Stimulated activated memory B cell treated with anti-CD40 and anti-IgM and Interleukin-4, amounts not matched to agents 10 μg/mL and 1 μg/mL and 100 μg/mL, for 72 hours (primary cell): ENCODE measurements around the gene FAM107A.

Experiments used
- ATAC-seq: fragments of 150-1000 bp; cut with Tn5 transposase; 2 replicates; pipeline ENCODE4 v1.10.0; 2021
- H3K27ac Mint-ChIP-seq: one replicate; pipeline ENCODE4 v1.8.0; 2022; ENCODE audit warnings: mild to moderate bottlenecking, mixed read lengths
- H3K27me3 Mint-ChIP-seq: one replicate; pipeline ENCODE4 v1.8.0; 2022; ENCODE audit warnings: mixed read lengths
- H3K36me3 Mint-ChIP-seq: one replicate; pipeline ENCODE4 v1.8.0; 2022; ENCODE audit warnings: mixed read lengths
- H3K4me1 Mint-ChIP-seq: one replicate; pipeline ENCODE4 v1.8.0; 2022; ENCODE audit warnings: mixed read lengths
- H3K4me3 Mint-ChIP-seq: one replicate; pipeline ENCODE4 v1.8.0; 2022; ENCODE audit warnings: mild to moderate bottlenecking, moderate library complexity, mixed read lengths
- H3K9me3 Mint-ChIP-seq: one replicate; pipeline ENCODE4 v1.8.0; 2022; ENCODE audit warnings: mixed read lengths

Gene FAM107A

GRCh38 chr3:58564456-58565160 lies 12.6 kb downstream of the FAM107A start:
- H3K9me3 Mint-ChIP-seq = no peaks in the 10 kb centered on the region
- H3K4me1 Mint-ChIP-seq = peaks cover 10% of the 10 kb centered on the region
- ATAC-seq = no peak
- peaks cover 16% of the 10 kb centered on the region for H3K27me3 Mint-ChIP-seq
- H3K27ac Mint-ChIP-seq = no peak overlapping the region
- no peak overlapping the region for H3K4me3 Mint-ChIP-seq
- H3K36me3 Mint-ChIP-seq = no peaks in the 10 kb centered on the region

GRCh38 chr3:58564054-58564453 lies 13.1 kb downstream of the FAM107A start:
- peaks cover 16% of the 10 kb centered on the region for H3K27me3 Mint-ChIP-seq
- H3K4me1 Mint-ChIP-seq = peaks cover 8% of the 10 kb centered on the region
- H3K9me3 Mint-ChIP-seq = no peaks in the 10 kb centered on the region
- H3K27ac Mint-ChIP-seq = no peak overlapping the region
- no peak overlapping the region for H3K4me3 Mint-ChIP-seq
- no peaks in the 10 kb centered on the region for H3K36me3 Mint-ChIP-seq
- ATAC-seq = no peak

GRCh38 chr3:58563386-58564035 lies 13.7 kb downstream of the FAM107A start:
- peaks cover 2% of the 10 kb centered on the region for H3K4me1 Mint-ChIP-seq
- no peak overlapping the region for H3K4me3 Mint-ChIP-seq
- no peaks in the 10 kb centered on the region for H3K36me3 Mint-ChIP-seq
- ATAC-seq = no peak
- H3K27me3 Mint-ChIP-seq = peaks cover 16% of the 10 kb centered on the region
- no peaks in the 10 kb centered on the region for H3K9me3 Mint-ChIP-seq
- H3K27ac Mint-ChIP-seq = no peak overlapping the region

- ATAC-seq = no peak
- H3K27ac Mint-ChIP-seq = no peak overlapping the region
Observed at GRCh38 chr3:58562498-58562897, 14.7 kb downstream of the FAM107A start.

GRCh38 chr3:58560771-58561311 lies 16.4 kb downstream of the FAM107A start:
- H3K9me3 Mint-ChIP-seq = no peaks in the 10 kb centered on the region
- peaks cover 25% of the 10 kb centered on the region for H3K27me3 Mint-ChIP-seq
- no peaks in the 10 kb centered on the region for H3K36me3 Mint-ChIP-seq
- no peak overlapping the region for H3K27ac Mint-ChIP-seq
- H3K4me1 Mint-ChIP-seq = no peaks in the 10 kb centered on the region
- no peak for ATAC-seq
- no peak overlapping the region for H3K4me3 Mint-ChIP-seq

More at GRCh38 chr3:58562498-58562897, 14.7 kb downstream of the FAM107A start:
- H3K36me3 Mint-ChIP-seq = no peaks in the 10 kb centered on the region
- H3K9me3 Mint-ChIP-seq = no peaks in the 10 kb centered on the region
- no peaks in the 10 kb centered on the region for H3K4me1 Mint-ChIP-seq
- no peak overlapping the region for H3K4me3 Mint-ChIP-seq
- peaks cover 16% of the 10 kb centered on the region for H3K27me3 Mint-ChIP-seq

- H3K9me3 Mint-ChIP-seq = no peaks in the 10 kb centered on the region
- peaks cover 25% of the 10 kb centered on the region for H3K27me3 Mint-ChIP-seq
- ATAC-seq = no peak
- no peak overlapping the region for H3K27ac Mint-ChIP-seq
- H3K4me3 Mint-ChIP-seq = no peak overlapping the region
- H3K4me1 Mint-ChIP-seq = no peaks in the 10 kb centered on the region
- no peaks in the 10 kb centered on the region for H3K36me3 Mint-ChIP-seq
Observed at GRCh38 chr3:58559586-58559985, 17.6 kb downstream of the FAM107A start.

GRCh38 chr3:58557491-58557890 lies 19.7 kb downstream of the FAM107A start:
- Mint-ChIP-seq H3K4me1 (no peaks in the 10 kb centered on the region), H3K9me3 (no peaks in the 10 kb centered on the region), H3K27ac (no peak overlapping the region), H3K36me3 (no peaks in the 10 kb centered on the region), H3K27me3 (peaks cover 10% of the 10 kb centered on the region), H3K4me3 (no peak overlapping the region)
- no peak for ATAC-seq

- ATAC-seq = no peak
- no peak overlapping the region for H3K4me3 Mint-ChIP-seq
- no peak overlapping the region for H3K27ac Mint-ChIP-seq
- H3K27me3 Mint-ChIP-seq = peaks cover 9% of the 10 kb centered on the region
- H3K9me3 Mint-ChIP-seq = no peaks in the 10 kb centered on the region
- no peaks in the 10 kb centered on the region for H3K4me1 Mint-ChIP-seq
- no peaks in the 10 kb centered on the region for H3K36me3 Mint-ChIP-seq
Observed at GRCh38 chr3:58556761-58557221, 20.4 kb downstream of the FAM107A start.

- H3K36me3 Mint-ChIP-seq = no peaks in the 10 kb centered on the region
- peaks cover 9% of the 10 kb centered on the region for H3K27me3 Mint-ChIP-seq
- no peak overlapping the region for H3K27ac Mint-ChIP-seq
- H3K4me1 Mint-ChIP-seq = no peaks in the 10 kb centered on the region
- H3K4me3 Mint-ChIP-seq = no peak overlapping the region
- ATAC-seq = no peak
- peaks cover 3% of the 10 kb centered on the region for H3K9me3 Mint-ChIP-seq
Observed at GRCh38 chr3:58556001-58556400, 21.2 kb downstream of the FAM107A start.

- H3K4me3 Mint-ChIP-seq = no peak overlapping the region
- peaks cover 9% of the 10 kb centered on the region for H3K27me3 Mint-ChIP-seq
- H3K9me3 Mint-ChIP-seq = peaks cover 3% of the 10 kb centered on the region
- H3K27ac Mint-ChIP-seq = no peak overlapping the region
- H3K4me1 Mint-ChIP-seq = no peaks in the 10 kb centered on the region
- no peaks in the 10 kb centered on the region for H3K36me3 Mint-ChIP-seq
- no peak for ATAC-seq
Observed at GRCh38 chr3:58555203-58555602, 22.0 kb downstream of the FAM107A start.

GRCh38 chr3:58553003-58553402 lies 24.2 kb downstream of the FAM107A start:
- no peak for ATAC-seq
- Mint-ChIP-seq H3K4me1 (no peaks in the 10 kb centered on the region), H3K27me3 (peaks cover 9% of the 10 kb centered on the region), H3K9me3 (peaks cover 3% of the 10 kb centered on the region), H3K36me3 (no peaks in the 10 kb centered on the region), H3K4me3 (no peak overlapping the region), H3K27ac (no peak overlapping the region)

GRCh38 chr3:58551636-58552180 lies 25.5 kb downstream of the FAM107A start:
- Mint-ChIP-seq H3K27ac (no peak overlapping the region), H3K36me3 (no peaks in the 10 kb centered on the region)

GRCh38 chr3:58544541-58544940 lies 32.6 kb downstream of the FAM107A start:
- Mint-ChIP-seq H3K36me3 (no peaks in the 10 kb centered on the region), H3K4me1 (no peaks in the 10 kb centered on the region), H3K4me3 (no peak overlapping the region), H3K9me3 (no peaks in the 10 kb centered on the region), H3K27me3 (no peaks in the 10 kb centered on the region), H3K27ac (no peak overlapping the region)
- no peak for ATAC-seq

More at GRCh38 chr3:58551636-58552180, 25.5 kb downstream of the FAM107A start:
- no peak overlapping the region for H3K4me3 Mint-ChIP-seq
- H3K27me3 Mint-ChIP-seq = peaks cover 8% of the 10 kb centered on the region
- no peak for ATAC-seq
- no peaks in the 10 kb centered on the region for H3K4me1 Mint-ChIP-seq
- peaks cover 3% of the 10 kb centered on the region for H3K9me3 Mint-ChIP-seq

GRCh38 chr3:58540176-58540858 lies 36.9 kb downstream of the FAM107A start:
- Mint-ChIP-seq H3K4me3 (no peak overlapping the region), H3K9me3 (no peaks in the 10 kb centered on the region), H3K36me3 (no peaks in the 10 kb centered on the region), H3K27me3 (no peaks in the 10 kb centered on the region), H3K27ac (no peak overlapping the region), H3K4me1 (no peaks in the 10 kb centered on the region)
- no peak for ATAC-seq

GRCh38 chr3:58539626-58540025 lies 37.6 kb downstream of the FAM107A start:
- ATAC-seq = no peak
- no peaks in the 10 kb centered on the region for H3K4me1 Mint-ChIP-seq
- no peak overlapping the region for H3K27ac Mint-ChIP-seq
- H3K27me3 Mint-ChIP-seq = no peaks in the 10 kb centered on the region
- H3K4me3 Mint-ChIP-seq = no peak overlapping the region
- no peaks in the 10 kb centered on the region for H3K36me3 Mint-ChIP-seq
- no peaks in the 10 kb centered on the region for H3K9me3 Mint-ChIP-seq
